Inflammatory macrophage treated with lipopolysaccharide for 4 hours (primary cell): Measurements from ENCODE around the gene OTUB2.

Experiments used
- DNase-seq: peaks from one replicate; pipeline ENCODE4 v3.0.0-alpha.2; 2020

Gene OTUB2

DNA sequence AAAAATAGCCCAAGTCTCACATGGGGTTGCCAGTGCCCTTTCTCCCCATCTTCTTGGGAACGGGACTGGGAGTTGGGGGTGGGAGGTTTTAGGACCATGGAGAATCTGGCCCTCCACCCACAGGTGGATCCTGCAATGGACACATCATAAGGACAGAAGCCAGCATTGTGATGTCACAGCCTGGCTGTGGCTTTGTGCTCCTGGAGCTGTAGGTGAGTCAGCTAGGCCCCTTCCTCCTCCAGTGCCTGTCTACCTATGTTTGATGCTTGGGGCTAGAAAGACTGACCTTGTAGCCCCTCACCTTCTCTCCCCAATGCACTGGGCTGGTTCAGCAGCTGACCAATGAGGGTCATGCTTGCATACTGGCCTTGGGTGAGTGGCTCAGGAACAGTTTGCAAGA lies 29.1 kb upstream of the OTUB2 start, which contains the start of gene CCDC197:
CCDC197 (plus strand) TSS at position 220 of the 400 bp plus-strand sequence. CDS start 831 bp downstream, outside the sequence.
- no peak for DNase-seq

GRCh38 chr14:93997916-93998870 lies 27.9 kb upstream of the OTUB2 start:
- DNase-seq, result no peak

- no peak for DNase-seq
Measured at GRCh38 chr14:93998871-93999403, 27.2 kb upstream of the OTUB2 start.

DNA sequence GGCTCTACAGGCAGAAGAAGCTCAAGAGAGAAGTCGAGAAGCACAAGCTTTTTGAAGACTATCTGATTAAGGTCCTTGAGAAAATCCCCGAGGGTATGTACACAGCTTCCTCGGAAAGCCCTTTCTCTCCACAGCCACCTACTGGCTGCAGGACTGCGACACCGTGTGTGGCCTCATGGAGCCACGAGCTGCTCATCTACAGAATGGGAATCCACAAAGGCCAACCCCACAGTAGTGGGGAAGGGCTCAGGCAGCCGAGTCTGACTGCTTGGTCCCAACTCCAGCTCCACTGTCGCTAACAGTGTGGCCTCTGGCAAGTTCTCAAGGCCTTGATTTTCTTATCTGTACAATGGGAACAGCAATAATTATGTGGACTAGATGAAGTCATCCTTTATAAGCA lies 26.6 kb upstream of the OTUB2 start:
- no peak for DNase-seq

- DNase-seq, result no peak
Measured at GRCh38 chr14:94000267-94000666, 25.9 kb upstream of the OTUB2 start.

GRCh38 chr14:94001016-94001415 lies 25.1 kb upstream of the OTUB2 start:
- no peak for DNase-seq

GRCh38 chr14:94001501-94002396 lies 24.4 kb upstream of the OTUB2 start:
- DNase-seq, result peak; percentile 71

DNA sequence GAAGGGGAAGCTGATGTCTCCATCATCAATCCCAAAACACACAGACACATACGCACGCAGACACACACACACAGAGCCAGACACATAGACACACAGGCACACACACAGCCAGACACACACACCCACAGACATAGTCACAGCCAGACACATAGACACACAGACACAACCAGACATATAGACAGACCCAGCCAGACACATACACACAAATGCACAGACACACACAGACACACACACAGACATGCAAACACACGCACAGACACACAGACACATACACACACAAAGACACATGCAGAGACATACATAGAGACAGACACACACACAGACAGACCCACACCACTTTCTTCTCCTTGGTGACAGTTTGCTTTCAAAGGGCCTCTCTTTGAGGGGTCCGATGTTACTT lies 22.7 kb upstream of the OTUB2 start:
- no peak for DNase-seq

DNA sequence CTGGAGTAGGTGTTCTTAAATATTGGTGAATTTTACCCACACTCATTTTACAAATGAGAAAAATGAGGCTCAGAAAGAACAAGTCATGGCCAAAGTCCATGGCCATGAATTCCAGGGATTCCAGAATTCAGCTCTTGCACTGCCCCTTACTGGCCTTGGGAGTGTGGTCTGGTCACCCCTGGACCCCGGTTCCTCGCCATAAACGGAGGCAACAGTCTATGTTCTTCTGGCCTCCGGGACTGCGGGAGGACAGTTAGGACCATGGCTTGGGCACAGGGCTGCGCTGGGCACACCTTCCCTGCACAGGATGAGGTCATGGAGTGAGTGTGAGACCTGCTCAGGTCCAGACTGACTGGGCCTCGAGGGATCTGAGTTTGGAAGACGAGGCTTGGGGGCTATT lies 22.1 kb upstream of the OTUB2 start:
- DNase-seq, result no peak

DNA sequence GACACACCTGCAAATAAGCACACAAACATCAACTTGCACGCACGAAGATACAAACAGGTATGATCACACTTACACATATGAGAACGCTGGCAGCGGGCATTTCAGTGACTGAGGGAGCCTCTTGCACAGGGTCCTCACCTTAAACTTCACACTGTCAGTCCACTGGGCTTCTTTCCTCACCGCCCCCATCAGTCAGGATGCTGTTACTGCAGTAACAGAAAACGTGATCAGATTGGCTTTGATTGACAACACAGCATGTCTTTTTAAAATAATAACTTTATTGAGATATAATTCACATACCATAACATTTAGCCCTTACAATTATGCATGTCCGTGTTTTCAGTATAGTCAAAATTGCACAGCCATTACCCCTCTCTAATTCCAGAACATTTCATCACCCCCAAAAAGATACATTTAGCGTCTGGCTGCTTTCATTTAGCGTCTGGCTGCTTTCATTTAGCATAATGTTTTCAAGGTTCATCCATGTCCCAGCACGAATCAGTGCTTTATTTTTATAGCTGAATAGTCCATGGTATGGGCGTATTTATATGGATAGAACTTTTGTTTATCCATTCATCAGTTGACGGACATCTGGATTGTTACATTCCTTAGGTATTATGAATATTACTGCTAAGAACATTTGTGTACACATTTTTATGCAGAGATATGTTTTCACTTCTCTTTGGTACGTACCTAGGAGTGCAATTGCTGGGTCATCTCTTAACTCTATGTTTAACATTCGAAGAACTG lies 20.6 kb upstream of the OTUB2 start:
- no peak for DNase-seq

- no peak for DNase-seq
Measured at GRCh38 chr14:94008234-94008633, 17.9 kb upstream of the OTUB2 start.

DNA sequence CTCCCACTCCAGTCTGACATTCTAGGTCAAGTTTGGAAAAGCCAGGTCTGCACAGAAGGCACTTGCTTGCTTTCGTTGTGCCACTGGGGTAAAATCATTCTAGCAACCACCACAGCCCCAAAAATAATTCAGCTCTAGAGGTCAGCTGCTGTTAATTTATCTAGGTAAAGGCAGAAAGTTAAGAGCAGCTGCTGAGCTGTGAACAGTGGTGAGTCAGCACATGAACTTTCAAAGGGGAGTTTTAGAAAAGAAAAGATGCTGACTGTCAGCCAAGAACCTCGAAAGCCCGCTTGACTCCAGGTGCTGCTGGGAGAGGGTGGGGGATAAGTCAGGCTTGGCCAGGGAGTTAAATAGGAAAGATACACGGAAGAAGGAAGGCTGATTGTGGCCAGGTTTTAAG lies 16.4 kb upstream of the OTUB2 start:
- DNase-seq, result no peak

DNA sequence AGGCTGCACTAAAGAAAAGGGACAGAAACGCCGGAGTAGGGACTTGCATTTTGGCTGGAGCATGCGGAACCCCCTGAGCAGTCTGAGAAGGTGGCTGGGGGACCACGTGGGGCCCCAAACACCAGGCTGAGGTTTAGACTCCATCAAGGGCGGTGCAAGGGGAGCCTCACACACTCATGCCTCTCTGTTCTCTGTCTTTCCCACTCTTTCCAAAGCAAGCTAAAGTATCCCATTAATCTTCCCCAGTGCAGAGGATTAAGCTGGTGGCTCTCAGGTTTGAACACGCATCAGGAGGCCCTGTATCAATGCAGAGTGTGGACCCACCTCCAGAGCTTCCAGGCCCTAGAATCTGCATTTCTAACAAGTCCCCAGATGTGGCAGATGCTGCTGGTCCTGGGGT lies 15.5 kb upstream of the OTUB2 start:
- DNase-seq, result no peak

DNA sequence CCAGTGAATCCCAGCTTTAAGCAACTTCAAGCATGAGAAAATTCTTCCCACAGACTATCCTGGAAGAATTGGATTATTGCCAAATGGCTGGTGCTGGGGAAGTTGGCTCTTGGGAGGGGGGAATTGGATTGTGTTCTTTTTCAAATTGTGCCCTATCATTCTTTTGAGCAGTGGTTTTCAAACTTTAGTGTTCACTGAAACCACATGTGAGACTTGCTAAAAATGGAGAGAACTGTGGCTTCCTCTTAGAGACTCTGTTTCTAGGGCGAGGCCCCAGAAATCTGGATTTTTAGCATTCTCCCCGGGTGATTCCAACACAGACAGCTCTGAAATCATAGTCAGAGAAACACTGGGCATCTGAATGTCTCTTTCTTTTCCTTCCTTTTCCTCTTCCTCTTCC lies 14.3 kb upstream of the OTUB2 start:
- no peak for DNase-seq

DNA sequence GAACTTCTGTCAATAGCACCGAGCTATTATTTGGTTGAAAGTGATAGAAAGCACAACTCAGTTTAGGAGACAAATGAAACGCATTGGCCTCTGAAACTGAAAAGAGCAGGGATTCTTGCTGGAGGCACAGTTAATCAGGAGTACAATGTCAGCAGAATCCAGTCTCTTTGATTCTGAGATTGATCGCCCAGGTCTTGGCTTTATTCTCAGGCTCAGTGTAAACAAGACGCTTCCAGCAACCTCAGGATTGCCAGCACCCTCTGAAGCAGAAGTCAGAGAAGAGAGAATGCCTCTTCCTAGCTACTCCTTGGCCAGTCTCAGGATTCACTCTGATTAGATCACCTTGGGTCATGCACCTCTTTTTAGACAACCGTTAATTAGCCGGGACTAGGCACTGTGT lies 11.8 kb upstream of the OTUB2 start:
- no peak for DNase-seq

DNA sequence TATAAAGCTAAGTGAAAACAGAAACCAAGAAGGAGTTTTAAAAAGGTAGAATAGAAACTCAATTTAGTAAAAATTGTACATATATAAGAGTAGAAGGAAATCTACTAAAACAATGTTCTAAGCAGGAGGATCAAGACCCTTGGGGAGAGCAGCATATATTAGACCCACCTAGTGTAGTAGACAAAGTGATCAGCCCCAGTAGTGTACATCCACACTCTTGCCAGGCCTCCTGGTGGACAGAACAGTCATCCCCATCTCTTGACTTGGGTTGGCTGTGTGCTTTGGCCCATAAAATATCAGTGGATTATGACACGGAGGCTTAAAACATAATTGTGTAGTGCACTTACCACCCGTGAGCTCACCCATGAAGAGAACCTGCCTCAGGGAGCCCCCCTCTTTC lies 10.9 kb upstream of the OTUB2 start:
- no peak for DNase-seq

DNA sequence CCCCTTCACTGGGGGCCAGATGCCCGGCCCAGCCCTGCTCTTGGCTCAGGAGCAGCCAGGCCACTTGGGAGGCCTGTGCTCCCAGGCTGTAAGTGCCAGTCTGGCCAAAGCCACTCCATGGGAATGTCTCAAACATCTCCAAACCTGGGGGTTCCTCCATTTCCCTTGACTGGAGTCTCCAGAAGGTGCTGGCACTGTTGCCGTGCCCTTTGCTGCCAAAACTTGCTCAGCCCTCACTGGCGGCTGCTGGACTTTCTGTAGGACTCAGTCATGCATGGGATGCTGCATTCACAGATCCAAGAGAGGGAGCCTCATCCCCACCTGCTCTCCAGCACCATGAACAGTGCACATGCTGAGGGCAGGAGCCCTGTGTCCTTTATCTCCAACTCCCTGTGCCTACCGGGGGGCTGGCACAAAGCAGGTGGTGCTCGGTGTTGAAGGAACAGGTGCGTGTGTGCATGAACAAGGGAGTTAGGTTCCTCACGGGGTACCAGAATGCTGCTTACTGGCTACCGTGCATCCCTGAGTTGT lies 9.6 kb upstream of the OTUB2 start:
- DNase-seq, result no peak

DNA sequence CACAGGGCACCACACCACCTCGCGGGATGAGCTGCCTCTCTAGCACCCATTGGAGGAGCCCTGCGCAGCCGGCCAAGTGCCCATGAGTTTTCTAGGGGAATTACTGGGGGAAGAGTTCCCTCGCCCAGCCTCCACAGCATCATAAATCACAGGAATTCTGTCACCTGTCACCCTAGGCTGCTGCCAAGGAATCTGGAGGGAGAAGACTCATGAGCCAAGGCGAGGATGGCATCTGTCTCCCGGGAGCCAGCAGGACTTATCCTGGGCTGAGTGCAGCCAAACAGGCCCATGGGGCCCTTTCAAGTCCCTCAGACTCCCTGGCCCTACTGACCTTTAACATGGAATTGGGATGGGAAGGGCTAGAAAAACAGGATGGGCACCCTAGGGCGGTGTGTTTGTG lies 7.8 kb upstream of the OTUB2 start:
- DNase-seq, result no peak

- no peak for DNase-seq
Measured at GRCh38 chr14:94019329-94019728, 6.8 kb upstream of the OTUB2 start.

DNA sequence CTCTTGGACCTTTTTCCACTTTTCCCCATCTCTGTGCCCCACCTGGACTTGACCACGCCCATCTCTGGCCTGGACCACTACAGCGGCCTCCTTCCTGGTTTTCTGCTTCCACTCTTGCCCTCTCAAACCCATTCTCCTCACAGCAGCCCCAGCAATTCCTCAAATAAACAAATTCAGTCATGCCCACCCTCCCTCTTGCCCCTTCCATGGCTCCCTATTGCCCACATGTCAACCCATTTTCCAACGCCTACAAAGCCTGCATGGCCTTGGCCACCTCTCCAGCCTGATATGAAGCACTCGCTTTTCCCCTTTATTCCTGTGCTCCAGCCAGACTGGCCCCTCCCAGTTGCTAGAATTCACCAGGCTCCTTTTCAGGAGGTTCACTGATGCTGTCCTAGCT lies 5.9 kb upstream of the OTUB2 start:
- DNase-seq, result no peak

GRCh38 chr14:94021001-94021400 lies 5.1 kb upstream of the OTUB2 start:
- DNase-seq, result peak; percentile 91

DNA sequence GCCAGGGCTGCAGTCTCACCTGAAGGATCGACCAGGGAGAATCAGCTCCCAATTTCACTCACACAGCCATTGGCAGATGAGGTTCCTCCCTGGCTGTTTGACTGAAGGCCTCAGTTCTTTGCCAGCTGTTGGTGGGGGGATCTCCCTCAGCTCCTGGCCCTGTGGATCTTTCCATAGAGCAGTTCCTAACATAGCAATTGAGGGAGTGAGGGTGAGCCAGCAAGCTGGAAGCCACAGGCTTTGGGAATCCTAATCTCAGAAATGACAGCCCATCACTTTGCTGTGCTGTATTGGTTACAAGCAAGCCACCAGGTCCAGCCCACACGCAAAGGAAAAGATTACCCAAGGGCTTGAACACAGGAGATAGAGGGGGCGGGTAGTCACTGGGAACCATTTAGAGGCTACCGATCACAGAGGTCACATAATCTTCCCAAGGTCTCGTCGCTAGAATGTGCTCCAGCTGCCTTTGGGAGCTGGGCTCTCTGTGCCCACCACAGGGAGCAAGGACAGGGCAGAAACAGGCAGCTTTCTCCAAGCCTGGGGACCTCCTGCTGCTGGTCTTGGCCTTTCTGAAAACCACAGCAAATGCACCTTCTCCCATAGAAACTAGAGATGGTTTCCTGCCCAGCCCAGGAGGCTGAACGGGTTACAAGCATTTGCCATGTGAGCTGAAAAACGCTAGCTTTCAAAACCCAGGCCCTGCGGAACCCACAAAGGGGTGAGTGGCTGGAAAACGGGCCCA lies 4.6 kb upstream of the OTUB2 start:
- DNase-seq, result peak; percentile 77
